HAP-1 (cell line): ENCODE results near the gene NDNF.

Source experiments
- DNase-seq, 2 experiments: peaks; one replicate each; pipeline ENCODE4 v3.0.0-alpha.2; 2016 to 2020; ENCODE audit warnings: low spot score in 2 of 2
- H3K27me3 ChIP-seq: fragments of 250-450 bp; sonication (Bioruptor Pico); 2 replicates; pipeline ENCODE4 v1.5.1; 2020; ENCODE audit warnings: low read depth, mild to moderate bottlenecking, moderate library complexity
- H3K36me3 ChIP-seq: fragments of 250-450 bp; sonication (Bioruptor Pico); replicated peaks from 2 replicates; pipeline ENCODE4 v1.5.1; 2020; ENCODE audit warnings: mild to moderate bottlenecking
- H3K4me1 ChIP-seq: fragments of 250-450 bp; sonication (Bioruptor Pico); 2 replicates; pipeline ENCODE4 v1.5.1; 2020; ENCODE audit warnings: mild to moderate bottlenecking
- H3K4me3 ChIP-seq: fragments of 250-450 bp; sonication (Bioruptor Pico); 2 replicates; pipeline ENCODE4 v1.5.1; 2020; ENCODE audit warnings: mild to moderate bottlenecking, moderate library complexity
- H3K9me3 ChIP-seq: fragments of 250-450 bp; sonication (Bioruptor Pico); 2 replicates; pipeline ENCODE4 v1.5.1; 2020; ENCODE audit warnings: mild to moderate bottlenecking, moderate library complexity
- in situ Hi-C: fragments of 300-500 bp; cut with MboI; formaldehyde crosslinking; loops from 3 replicates; pipeline ENCODE4 v1.14.3; 2020; ENCODE audit warnings: low sequenced_read_pairs, inconsistent platforms, mixed read lengths

The NDNF gene

DNA sequence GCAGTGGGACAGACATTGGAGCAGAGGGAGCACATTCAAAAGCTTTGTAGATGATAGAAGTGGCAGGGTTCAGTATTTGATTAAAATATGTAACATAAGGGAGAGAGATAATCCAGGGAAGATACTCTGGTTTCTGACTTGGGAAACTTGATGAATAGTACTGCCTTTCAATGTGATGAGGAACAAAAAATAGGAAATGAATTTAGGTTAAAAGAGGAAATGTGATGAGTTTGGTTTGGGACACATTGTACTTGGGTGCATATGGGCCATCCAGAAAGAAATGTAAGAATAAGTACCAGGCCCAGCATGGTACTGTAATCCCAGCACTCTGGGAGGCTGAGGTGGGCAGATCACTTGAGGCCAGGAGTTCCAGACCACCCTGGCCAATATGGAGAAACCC is 20.9 kb upstream of the NDNF start:
- DNase-seq = no peak
- Histone ChIP-seq H3K4me3 (no peak overlapping the region), H3K27me3 (no peaks in the 10 kb centered on the region), H3K9me3 (no peaks in the 10 kb centered on the region), H3K4me1 (no peaks in the 10 kb centered on the region), H3K36me3 (no peaks in the 10 kb centered on the region)
- in situ Hi-C loops = loop anchor here (10.0 to 25.0 kb wide), 2 partner anchors 931 to 1018 kb away; no protein-coding TSS in a partner anchor

DNA sequence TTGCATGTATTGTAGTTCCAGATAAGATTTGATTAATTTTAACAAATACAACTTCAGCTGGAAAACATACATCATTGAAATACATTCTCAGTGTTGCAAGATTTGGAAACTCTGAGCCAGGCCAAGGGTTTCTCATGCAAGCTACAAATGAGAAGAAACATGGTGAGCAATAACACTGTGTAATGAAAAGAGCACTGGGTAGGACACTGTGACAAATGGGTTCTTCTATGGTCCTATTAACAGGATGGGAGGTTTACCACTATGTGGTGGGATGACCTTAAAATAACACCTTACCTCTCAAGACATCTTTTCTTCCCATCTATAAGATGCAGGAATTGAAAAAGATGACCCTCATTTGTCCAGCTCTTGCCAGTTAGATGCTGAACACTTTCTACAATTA is 19.6 kb upstream of the NDNF start:
- no peak overlapping the region for H3K4me3 ChIP-seq
- no peaks in the 10 kb centered on the region for H3K36me3 ChIP-seq
- in situ Hi-C loops = loop anchor here (10.0 to 25.0 kb wide), 2 partner anchors 930 to 1017 kb away; no protein-coding TSS in a partner anchor
- H3K27me3 ChIP-seq = no peaks in the 10 kb centered on the region
- no peak for DNase-seq
- H3K4me1 ChIP-seq = no peaks in the 10 kb centered on the region
- H3K9me3 ChIP-seq = no peaks in the 10 kb centered on the region

DNA sequence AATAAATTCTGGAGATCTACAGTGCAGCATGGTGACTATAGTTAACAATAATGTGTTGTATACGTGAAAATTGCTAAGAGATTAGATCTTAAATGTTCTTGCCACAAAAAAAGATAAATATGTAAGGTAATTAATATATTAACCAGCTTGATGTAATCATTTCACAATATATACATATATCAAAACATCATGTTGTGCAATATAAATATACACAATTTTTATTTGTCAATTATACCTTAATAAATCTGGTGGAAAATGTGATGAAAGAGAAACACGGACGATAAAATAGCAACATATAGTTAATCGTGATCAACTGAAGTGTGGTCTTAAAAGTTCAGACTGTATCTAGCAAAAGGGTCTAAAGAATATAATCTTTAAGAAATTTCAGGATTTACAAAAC is 16.5 kb upstream of the NDNF start:
- H3K4me3 ChIP-seq = no peak overlapping the region
- H3K36me3 ChIP-seq = no peaks in the 10 kb centered on the region
- in situ Hi-C loops = loop anchor here (25.0 kb wide), 1 partner anchor 927 kb away; no protein-coding TSS in a partner anchor
- DNase-seq = no peak
- no peaks in the 10 kb centered on the region for H3K4me1 ChIP-seq
- H3K27me3 ChIP-seq = no peaks in the 10 kb centered on the region
- no peaks in the 10 kb centered on the region for H3K9me3 ChIP-seq

DNA sequence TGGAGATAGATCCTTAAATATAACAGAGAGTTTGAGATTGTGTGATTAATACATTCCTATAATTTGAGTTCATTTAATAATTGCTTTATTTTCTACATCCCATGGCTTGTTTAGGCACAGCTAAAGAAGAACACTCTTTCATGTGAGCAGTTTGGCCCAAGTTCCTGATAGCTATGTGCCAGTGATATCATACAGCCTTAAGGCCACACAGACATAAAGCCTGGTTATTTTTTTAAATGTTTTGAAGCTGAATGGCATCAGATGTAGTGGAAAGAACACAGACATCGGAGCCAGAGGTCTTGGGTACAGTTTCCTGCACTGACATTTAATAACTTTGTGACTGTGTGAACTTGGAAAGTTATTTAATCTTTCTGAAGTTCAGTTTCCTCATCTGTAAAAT is 7.0 kb upstream of the NDNF start:
- Histone ChIP-seq H3K4me3 (no peak overlapping the region), H3K36me3 (no peaks in the 10 kb centered on the region), H3K27me3 (peaks cover 12% of the 10 kb centered on the region), H3K4me1 (no peaks in the 10 kb centered on the region), H3K9me3 (no peaks in the 10 kb centered on the region)
- in situ Hi-C loops = loop anchor here (25.0 kb wide), 1 partner anchor 917 kb away; no protein-coding TSS in a partner anchor
- DNase-seq = no peak

DNA sequence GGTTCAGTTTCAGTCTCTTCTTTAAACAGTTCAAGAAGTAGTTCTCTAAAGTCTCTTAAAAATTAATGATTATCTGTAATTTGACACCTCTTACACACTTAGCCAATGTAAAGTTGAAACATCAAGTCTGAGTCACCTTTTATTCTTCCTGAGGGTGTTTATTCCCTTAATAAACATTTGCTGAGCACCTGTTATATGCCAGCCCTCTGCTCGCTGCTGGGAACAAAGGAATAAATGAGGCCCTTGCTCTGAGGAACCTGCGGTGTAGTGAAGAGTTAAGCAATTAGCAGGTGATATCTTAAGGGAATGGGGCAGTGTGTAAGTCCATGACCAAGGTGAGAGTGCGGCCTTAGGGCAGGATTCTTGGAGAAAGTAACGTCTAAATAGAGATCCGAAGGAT is 5.2 kb upstream of the NDNF start:
- no peak for DNase-seq
- H3K36me3 ChIP-seq = no peaks in the 10 kb centered on the region
- H3K27me3 ChIP-seq = peaks cover 28% of the 10 kb centered on the region
- no peak overlapping the region for H3K4me3 ChIP-seq
- no peaks in the 10 kb centered on the region; the same call in 1 of the 2 replicates for H3K4me1 ChIP-seq
- H3K9me3 ChIP-seq = no peaks in the 10 kb centered on the region
- in situ Hi-C loops = loop anchor here (25.0 kb wide), 1 partner anchor 915 kb away; no protein-coding TSS in a partner anchor

DNA sequence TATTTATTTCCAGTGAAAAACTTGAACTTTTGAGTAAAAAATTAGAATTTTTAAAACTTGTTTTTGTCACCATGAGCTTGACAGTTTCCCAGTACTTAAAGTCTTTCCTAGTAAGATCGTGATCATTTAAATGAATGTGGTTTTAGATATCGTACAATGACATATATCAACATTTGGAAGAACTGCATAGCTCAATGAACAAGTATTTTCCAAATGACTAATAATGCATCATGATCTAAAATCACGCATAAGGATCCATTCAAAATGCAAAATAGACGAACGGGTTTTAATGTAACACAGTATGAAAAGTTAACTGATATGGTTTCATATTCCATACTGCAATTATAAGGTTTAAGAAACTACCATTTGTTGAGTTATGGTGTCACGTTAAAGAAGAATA is 4.1 kb upstream of the NDNF start:
- Histone ChIP-seq H3K9me3 (no peaks in the 10 kb centered on the region), H3K4me1 (no peaks in the 10 kb centered on the region; the same call in 1 of the 2 replicates), H3K27me3 (peaks cover 35% of the 10 kb centered on the region), H3K36me3 (no peaks in the 10 kb centered on the region), H3K4me3 (no peak overlapping the region)
- in situ Hi-C loops = loop anchor here (25.0 kb wide), 1 partner anchor 914 kb away; no protein-coding TSS in a partner anchor
- no peak for DNase-seq

DNA sequence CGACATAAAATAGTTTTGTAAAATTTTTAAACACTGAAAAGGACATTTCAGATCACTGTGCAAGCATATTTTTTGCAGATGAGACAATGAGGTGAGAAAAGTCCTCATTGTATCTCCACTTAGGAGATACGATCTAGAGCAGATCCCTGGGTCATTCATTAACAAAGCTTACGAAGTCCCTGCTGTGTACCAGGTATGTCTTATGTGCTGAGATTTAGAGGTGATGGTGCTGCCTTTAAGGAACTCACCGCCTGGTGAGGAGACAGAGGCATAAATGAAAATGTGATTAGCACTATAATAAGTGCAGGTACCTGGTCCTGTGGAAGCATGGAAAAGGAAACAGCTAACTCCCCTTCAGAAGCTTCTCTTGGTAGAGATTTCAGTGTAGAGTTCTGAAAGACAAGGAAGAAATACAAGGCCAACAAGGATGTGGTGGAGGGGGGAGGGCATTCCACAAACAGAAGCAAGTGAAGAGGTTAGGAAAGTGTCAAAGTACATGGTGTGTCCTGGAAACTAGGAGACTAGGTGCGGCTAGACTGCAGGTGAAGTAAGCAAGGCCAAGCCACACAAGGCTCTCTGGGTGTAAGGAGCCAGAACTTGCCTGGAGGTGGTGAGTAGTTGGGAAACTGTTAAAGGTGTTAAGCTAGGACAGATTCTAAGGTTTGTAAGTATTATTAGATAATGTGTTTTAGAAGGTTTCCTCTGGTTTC is 1.5 kb upstream of the NDNF start:
- in situ Hi-C loops = no loop called here
- H3K4me3 ChIP-seq = no peak overlapping the region
- H3K36me3 ChIP-seq = no peaks in the 10 kb centered on the region
- H3K4me1 ChIP-seq = no peaks in the 10 kb centered on the region; the same call in 1 of the 2 replicates
- no peaks in the 10 kb centered on the region for H3K9me3 ChIP-seq
- DNase-seq = no peak
- H3K27me3 ChIP-seq = peaks cover 54% of the 10 kb centered on the region

DNA sequence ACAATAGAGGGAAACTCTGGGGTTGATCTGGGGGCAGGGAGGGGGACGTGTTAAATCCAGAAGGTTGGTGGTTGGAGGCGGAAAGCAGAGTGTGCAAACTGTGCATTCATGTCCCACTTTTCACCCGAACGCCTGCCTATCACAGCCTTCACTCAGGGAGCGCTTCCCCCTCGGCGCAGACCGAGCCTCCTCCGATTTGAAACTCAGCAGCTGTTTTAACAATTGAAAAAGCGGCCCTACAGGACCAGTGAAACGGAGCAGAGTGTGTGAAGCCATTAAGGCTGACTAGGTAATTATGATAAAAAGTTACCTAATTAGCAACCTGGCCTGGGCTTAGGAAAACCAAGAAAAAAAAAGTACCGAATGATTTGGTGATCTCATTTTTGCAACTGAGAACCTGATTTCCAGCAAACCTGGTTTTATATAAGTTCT is 685 bp upstream of the NDNF start:
- in situ Hi-C loops = no loop called here
- Histone ChIP-seq H3K9me3 (no peaks in the 10 kb centered on the region), H3K36me3 (no peaks in the 10 kb centered on the region), H3K4me1 (no peaks in the 10 kb centered on the region; the same call in 1 of the 2 replicates), H3K27me3 (peaks cover 54% of the 10 kb centered on the region), H3K4me3 (no peak overlapping the region)
- DNase-seq = no peak

DNA sequence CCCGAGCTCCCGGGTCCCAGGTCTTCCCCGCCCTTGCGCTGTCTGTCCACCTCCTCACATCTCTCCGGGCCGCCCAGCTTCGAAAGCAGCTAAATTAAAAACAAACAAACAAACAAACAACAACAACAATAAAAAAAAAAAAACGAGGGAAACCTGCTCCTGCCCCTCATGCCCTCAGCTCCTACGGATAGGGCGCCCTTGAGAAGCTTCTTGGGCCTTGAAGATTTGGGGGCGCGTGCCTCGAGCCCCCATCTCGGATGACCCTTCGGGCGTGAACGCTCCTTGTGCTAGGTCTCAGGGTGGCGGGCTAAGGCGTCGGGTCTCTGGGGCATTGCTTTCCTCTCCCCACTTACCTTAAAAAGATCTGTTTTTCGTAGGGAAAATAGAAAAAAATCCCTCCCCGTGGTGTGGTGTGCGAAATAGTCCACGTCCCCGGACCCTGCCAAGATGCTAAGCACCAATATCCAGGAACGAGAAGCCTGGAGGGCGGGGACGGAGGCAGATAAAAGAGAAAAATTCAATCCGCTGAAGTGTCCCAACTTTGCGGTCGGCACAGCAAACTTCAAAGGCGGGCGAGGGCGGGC is 603 bp downstream of the NDNF start:
- in situ Hi-C loops = no loop called here
- no peak for DNase-seq
- no peaks in the 10 kb centered on the region; the same call in 1 of the 2 replicates for H3K4me1 ChIP-seq
- no peaks in the 10 kb centered on the region for H3K36me3 ChIP-seq
- H3K9me3 ChIP-seq = no peaks in the 10 kb centered on the region
- H3K27me3 ChIP-seq = peaks cover 53% of the 10 kb centered on the region
- peak overlapping the region; percentile 16 for H3K4me3 ChIP-seq

DNA sequence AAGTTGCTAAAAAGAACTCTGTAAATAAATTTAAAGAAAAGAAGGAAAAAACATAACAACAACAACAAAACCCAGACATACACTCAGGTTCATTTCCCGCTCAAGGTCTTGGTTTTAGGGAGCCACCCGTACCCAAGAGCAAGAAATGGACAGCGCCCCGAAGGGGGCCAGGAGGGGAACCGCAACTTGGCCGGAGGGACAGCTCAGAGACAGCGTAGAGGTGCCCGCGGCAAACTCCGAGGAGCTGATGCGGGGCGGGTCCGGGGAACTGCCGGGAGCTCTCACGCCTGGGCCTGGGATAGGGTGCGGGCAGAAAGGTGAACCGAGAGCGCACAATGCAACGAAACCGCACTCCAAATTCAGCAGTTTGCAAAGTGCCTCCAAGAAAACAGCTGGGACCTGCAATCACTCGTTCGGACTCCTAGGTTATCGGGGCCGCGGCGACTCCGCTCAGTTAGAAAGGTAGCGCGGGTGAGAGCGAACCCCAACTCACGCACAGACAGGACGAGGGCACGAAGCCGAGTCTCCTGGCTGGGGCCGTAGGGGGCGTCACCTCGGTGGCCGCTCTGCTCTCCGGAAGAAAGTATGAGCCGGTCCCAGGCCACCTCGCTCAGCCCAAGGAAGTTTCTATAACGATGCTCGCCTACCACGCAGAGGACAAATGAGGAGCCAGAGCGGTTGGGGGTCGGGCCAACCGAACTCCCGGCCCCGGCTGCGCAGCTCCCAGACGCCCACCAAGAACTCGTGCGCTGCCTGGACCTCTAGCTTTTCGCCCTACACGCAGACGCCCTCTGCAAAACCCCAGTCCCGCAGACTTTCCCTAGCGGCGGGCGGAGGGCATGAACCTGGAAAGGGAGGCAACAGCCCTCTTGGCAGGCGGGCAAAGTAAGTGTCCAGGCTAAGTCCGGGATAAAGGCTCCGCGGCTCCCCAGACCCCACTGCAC is 1.4 kb downstream of the NDNF start:
- peak in 1 of 2 experiments; percentile 13 for DNase-seq
- in situ Hi-C loops = no loop called here
- peaks cover 56% of the 10 kb centered on the region for H3K27me3 ChIP-seq

DNA sequence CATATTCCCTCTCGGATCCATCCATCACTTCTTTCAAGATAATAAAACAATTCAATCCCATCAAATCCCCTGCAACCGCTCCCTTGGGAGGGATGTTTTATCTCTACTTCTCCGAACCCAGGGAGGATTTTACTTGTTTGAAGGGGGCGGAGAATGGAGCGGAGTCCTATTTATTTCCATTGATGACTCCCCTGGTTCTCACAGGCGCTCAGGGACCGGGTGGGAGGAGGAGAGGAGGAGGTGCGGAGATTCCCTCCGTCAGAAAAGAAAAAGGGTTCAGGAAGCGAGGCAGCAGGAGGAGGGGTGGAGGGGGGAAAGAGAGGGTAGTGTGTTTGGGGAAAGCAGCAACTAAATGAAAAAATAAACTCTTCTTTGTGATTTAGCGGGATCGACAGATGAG is 2.1 kb downstream of the NDNF start:
- H3K36me3 ChIP-seq = no peaks in the 10 kb centered on the region
- DNase-seq = no peak
- H3K4me3 ChIP-seq = no peak overlapping the region
- no peaks in the 10 kb centered on the region; the same call in 1 of the 2 replicates for H3K4me1 ChIP-seq
- peaks cover 59% of the 10 kb centered on the region for H3K27me3 ChIP-seq
- in situ Hi-C loops = no loop called here
- no peaks in the 10 kb centered on the region for H3K9me3 ChIP-seq

More for the DNA sequence above, 1.4 kb downstream of the NDNF start:
- H3K4me1 ChIP-seq = no peaks in the 10 kb centered on the region; the same call in 1 of the 2 replicates
- H3K4me3 ChIP-seq = no peak overlapping the region
- H3K36me3 ChIP-seq = no peaks in the 10 kb centered on the region
- H3K9me3 ChIP-seq = no peaks in the 10 kb centered on the region

DNA sequence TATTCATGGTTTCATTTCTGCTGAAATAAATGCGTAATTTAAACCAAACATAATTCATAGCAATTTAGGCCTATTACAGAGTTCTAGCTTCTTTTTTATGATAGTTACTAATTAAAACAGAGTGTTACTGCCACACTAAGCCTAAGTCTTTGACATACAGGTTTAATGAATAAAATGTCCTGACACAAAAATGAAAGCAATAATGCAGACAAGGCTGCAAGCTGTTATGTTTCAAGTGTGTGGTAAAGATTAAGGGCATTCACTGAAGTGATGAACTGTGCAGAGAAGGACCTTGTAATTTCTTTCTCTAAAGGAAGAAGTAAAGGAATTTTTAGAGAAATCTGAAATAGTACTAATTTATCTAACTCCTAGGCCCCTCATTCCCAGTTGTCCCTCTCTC is 2.9 kb downstream of the NDNF start:
- Histone ChIP-seq H3K36me3 (no peaks in the 10 kb centered on the region), H3K4me1 (no peaks in the 10 kb centered on the region; the same call in 1 of the 2 replicates), H3K27me3 (peaks cover 57% of the 10 kb centered on the region), H3K4me3 (no peak overlapping the region), H3K9me3 (no peaks in the 10 kb centered on the region)
- in situ Hi-C loops = no loop called here
- no peak for DNase-seq

DNA sequence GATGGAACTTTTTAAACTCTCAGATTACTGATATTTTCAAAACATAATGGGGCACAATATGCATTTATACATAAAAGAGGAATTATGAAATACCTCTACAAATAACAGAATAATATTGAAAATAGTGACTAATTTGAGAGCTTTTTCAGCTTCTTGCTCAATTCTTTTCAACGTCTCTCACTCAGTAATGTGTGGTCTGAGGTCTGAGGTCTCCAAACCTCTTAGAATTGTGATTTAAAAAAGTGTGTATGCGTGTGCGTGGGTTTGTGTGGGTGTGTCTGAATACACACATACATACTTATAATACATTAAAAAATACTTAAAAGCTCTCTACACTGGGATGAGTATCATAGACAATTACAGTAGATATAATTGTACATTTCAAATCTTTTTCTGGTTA is 7.9 kb downstream of the NDNF start:
- DNase-seq = no peak
- no peaks in the 10 kb centered on the region for H3K9me3 ChIP-seq
- H3K36me3 ChIP-seq = no peaks in the 10 kb centered on the region
- H3K4me1 ChIP-seq = no peaks in the 10 kb centered on the region
- no peak overlapping the region for H3K4me3 ChIP-seq
- in situ Hi-C loops = no loop called here
- peaks cover 15% of the 10 kb centered on the region for H3K27me3 ChIP-seq
